SK-N-SH treated with all-trans-retinoic acid at 6 μM for 48 hours (cell line): ENCODE measurements around the gene EXD3.

Experiments
- ATAC-seq: fragments of 200-7000 bp; cut with Tn5 transposase; 3 replicates; pipeline ENCODE4 v1.9.1; 2020; ENCODE audit warnings: mild to moderate bottlenecking, moderate library complexity
- BACH2 ChIP-seq: fragments of 250-450 bp; sonication (Bioruptor Pico); IDR thresholded peaks from 2 replicates; pipeline ENCODE4 v1.9.0; 2021; ENCODE audit warnings: mild to moderate bottlenecking, borderline replicate concordance
- CREB5 ChIP-seq: fragments of 250-450 bp; sonication (Bioruptor Pico); IDR thresholded peaks from 2 replicates; pipeline ENCODE4 v1.5.1; 2020; ENCODE audit warnings: low read depth, mild to moderate bottlenecking, moderate library complexity
- CSDC2 ChIP-seq: fragments of 250-450 bp; sonication (Bioruptor Pico); IDR thresholded peaks from 2 replicates; pipeline ENCODE4 v1.5.0; 2020; ENCODE audit warnings: mild to moderate bottlenecking, moderate library complexity
- ESRRG ChIP-seq: fragments of 250-450 bp; sonication (Bioruptor Pico); IDR thresholded peaks from 2 replicates; pipeline ENCODE4 v1.6.1; 2021; ENCODE audit warnings: mild to moderate bottlenecking
- GLIS3 ChIP-seq: fragments of 250-450 bp; sonication (Bioruptor Pico); IDR thresholded peaks from 2 replicates; pipeline ENCODE4 v1.5.0; 2020; ENCODE audit warnings: mild to moderate bottlenecking, moderate library complexity
- OSR1 ChIP-seq: fragments of 250-450 bp; sonication (Bioruptor Pico); IDR thresholded peaks from 2 replicates; pipeline ENCODE4 v1.8.0; 2022; ENCODE audit warnings: moderate library complexity, mild to moderate bottlenecking, inconsistent platforms
- PATZ1 ChIP-seq: fragments of 250-450 bp; sonication (Bioruptor Pico); IDR thresholded peaks from 2 replicates; pipeline ENCODE4 v1.8.0; 2020; ENCODE audit warnings: mild to moderate bottlenecking, moderate library complexity, borderline replicate concordance
- RARB ChIP-seq: fragments of 250-450 bp; sonication (Bioruptor Pico); IDR thresholded peaks from 2 replicates; pipeline ENCODE4 v1.8.0; 2021; ENCODE audit warnings: mild to moderate bottlenecking, moderate library complexity
- TOX ChIP-seq: fragments of 250-450 bp; sonication (Bioruptor Pico); IDR thresholded peaks from 2 replicates; pipeline ENCODE4 v1.8.0; 2021; ENCODE audit warnings: mild to moderate bottlenecking, moderate library complexity, borderline replicate concordance
- TSHZ2 ChIP-seq: fragments of 250-450 bp; sonication (Bioruptor Pico); IDR thresholded peaks from 2 replicates; pipeline ENCODE4 v1.5.0; 2020; ENCODE audit warnings: mild to moderate bottlenecking, moderate library complexity
- ZC3H10 ChIP-seq: fragments of 250-450 bp; sonication (Bioruptor Pico); IDR thresholded peaks from 2 replicates; pipeline ENCODE4 v1.5.1; 2021; ENCODE audit warnings: mild to moderate bottlenecking, moderate library complexity
- ZFP3 ChIP-seq: fragments of 250-450 bp; sonication (Bioruptor Pico); IDR thresholded peaks from 2 replicates; pipeline ENCODE4 v1.5.0; 2020; ENCODE audit warnings: mild to moderate bottlenecking, moderate library complexity
- ZFP30 ChIP-seq: fragments of 450-650 bp; formaldehyde crosslinking; IDR thresholded peaks from 2 replicates; pipeline ENCODE4 v1.5.0; 2022; ENCODE audit warnings: mild to moderate bottlenecking, moderate library complexity
- ZNF565 ChIP-seq: fragments of 450-650 bp; formaldehyde crosslinking; conservative IDR thresholded peaks from 2 replicates; pipeline ENCODE4 v1.5.0; 2020; ENCODE audit warnings: low read depth, mild to moderate bottlenecking, moderate library complexity
- ZNF70 ChIP-seq: fragments of 450-650 bp; formaldehyde crosslinking; IDR thresholded peaks from 2 replicates; pipeline ENCODE4 v1.5.0; 2020; ENCODE audit warnings: mild to moderate bottlenecking, moderate library complexity
- TF ChIP-seq, protein P1 (sequence below): fragments of 250-450 bp; sonication (Bioruptor Pico); IDR thresholded peaks from 2 replicates; pipeline ENCODE4 v1.8.0; 2021; ENCODE audit warnings: low read depth, mild to moderate bottlenecking, moderate library complexity, borderline replicate concordance

EXD3 gene

GRCh38 chr9:137459601-137460362 lies 36.8 kb upstream of the EXD3 start (continued):
- TF ChIP-seq CREB5 (CRISPR knock-in tag) (no peak), RARB (CRISPR knock-in tag) (no peak)

- ATAC-seq, result peak; percentile 73
- TF ChIP-seq TSHZ2 (CRISPR knock-in tag) (0 out of 2 replicates have a peak, but pooled peaks have one; percentile 53), CSDC2 (CRISPR knock-in tag) (peak; percentile 70; the same call in 1 of the 2 replicates), ZNF565 (CRISPR knock-in tag) (no peak), ZFP3 (0 out of 2 replicates have a peak, but pooled peaks have one; percentile 41), TOX (no peak), BACH2 (CRISPR knock-in tag) (no peak)
These were observed 36.2 kb upstream of the EXD3 start, which contains the start of gene NSMF for GRCh38 chr9:137459152-137459600. Gene NSMF (minus strand): TSS chr9:137459334. CDS start chr9:137459102, 232 bp downstream.

GRCh38 chr9:137458194-137459151 lies 35.5 kb upstream of the EXD3 start:
- peak; percentile 13 for ATAC-seq
- TF ChIP-seq PATZ1 (CRISPR knock-in tag) (0 out of 2 replicates have a peak, but pooled peaks have one; percentile 58), ESRRG (CRISPR knock-in tag) (no peak)

GRCh38 chr9:137457406-137458193 lies 34.6 kb upstream of the EXD3 start:
- ATAC-seq, result no peak

More at GRCh38 chr9:137457406-137458193, 34.6 kb upstream of the EXD3 start:
- TF ChIP-seq CSDC2 (CRISPR knock-in tag) (no peak), ZC3H10 (CRISPR knock-in tag) (no peak), BACH2 (CRISPR knock-in tag) (no peak), OSR1 (CRISPR knock-in tag) (no peak), ESRRG (CRISPR knock-in tag) (no peak), GLIS3 (CRISPR knock-in tag) (no peak), TOX (no peak), ZNF565 (CRISPR knock-in tag) (no peak), TSHZ2 (CRISPR knock-in tag) (no peak), ZNF70 (CRISPR knock-in tag) (no peak), ZFP30 (CRISPR knock-in tag) (no peak)
- TF ChIP-seq, protein P1, sequence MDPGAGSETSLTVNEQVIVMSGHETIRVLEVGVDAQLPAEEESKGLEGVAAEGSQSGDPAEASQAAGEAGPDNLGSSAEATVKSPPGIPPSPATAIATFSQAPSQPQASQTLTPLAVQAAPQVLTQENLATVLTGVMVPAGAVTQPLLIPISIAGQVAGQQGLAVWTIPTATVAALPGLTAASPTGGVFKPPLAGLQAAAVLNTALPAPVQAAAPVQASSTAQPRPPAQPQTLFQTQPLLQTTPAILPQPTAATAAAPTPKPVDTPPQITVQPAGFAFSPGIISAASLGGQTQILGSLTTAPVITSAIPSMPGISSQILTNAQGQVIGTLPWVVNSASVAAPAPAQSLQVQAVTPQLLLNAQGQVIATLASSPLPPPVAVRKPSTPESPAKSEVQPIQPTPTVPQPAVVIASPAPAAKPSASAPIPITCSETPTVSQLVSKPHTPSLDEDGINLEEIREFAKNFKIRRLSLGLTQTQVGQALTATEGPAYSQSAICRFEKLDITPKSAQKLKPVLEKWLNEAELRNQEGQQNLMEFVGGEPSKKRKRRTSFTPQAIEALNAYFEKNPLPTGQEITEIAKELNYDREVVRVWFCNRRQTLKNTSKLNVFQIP (CRISPR knock-in tag), result no peak
- TF ChIP-seq, all 23 proteins: peak for 0
